ENCODE results near the gene P2RX4.
"Not testable (repeated sequence)": the region's sequence is repeated elsewhere in the genome, so short reads cannot be mapped to it uniquely, and the experiment has no call there.

Gene P2RX4

DNA sequence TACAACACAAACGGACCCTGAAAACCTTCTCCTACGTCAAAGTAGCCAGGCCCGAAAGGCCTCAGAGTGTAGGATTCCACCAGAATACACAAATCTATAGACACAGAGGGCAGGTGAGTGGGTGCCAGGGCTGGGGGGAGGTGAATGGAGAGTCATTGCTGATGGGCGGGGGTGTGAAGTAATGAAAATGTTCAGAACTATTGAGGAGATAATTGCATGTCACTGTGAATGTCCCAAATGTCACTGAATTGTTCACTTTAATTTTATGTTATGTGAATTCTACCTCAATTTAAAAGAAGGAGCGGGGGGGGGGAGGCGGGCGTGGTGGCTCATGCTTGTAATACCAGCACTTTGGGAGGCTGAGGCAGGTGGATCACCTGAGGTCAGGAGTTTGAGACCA lies 36.0 kb downstream of the P2RX4 start:
- DNase-seq = no peak

GRCh38 chr12:121246893-121247557 lies 37.1 kb downstream of the P2RX4 start:
- DNase-seq = no peak

- DNase-seq = no peak
Measured at GRCh38 chr12:121248622-121249021, 38.7 kb downstream of the P2RX4 start.

GRCh38 chr12:121250359-121250758 lies 40.4 kb downstream of the P2RX4 start:
- no peak for DNase-seq

- DNase-seq = no peak
Measured at GRCh38 chr12:121251838-121252237, 41.9 kb downstream of the P2RX4 start.

- no peak for DNase-seq
Measured at GRCh38 chr12:121252712-121253345, 42.9 kb downstream of the P2RX4 start.

DNA sequence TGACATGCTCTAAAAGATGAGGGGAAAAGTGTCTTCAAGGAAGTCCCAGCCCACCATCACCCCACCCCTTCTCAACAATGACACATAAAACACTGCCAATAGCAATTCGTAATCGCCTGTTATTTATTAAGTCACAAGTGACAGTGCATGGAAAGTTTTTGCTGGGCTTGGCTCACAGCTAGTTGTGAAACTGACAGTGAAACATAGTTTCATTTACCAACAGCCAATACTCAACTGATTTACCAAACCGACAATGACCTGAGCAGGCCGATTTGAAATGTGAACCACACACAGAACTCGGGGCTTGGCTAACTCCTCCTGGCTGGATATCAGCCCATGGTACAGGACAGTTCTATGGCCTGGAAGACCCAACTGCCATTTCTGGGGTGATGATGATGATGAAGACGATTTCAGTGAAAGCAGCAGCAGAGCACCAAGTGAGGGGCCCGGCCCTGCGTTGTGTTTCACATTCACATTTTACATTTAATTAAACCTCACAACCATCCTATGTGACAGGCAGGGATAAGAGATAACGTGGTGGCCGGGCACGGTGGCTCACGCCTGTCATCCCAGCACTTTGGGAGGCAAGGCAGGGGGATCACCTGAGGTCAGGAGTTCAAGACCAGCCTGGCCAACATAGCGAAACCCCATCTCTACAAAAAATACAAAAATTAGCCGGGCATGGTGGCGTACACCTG lies 43.9 kb downstream of the P2RX4 start:
- no peak for DNase-seq

GRCh38 chr12:121255433-121255832 lies 45.5 kb downstream of the P2RX4 start:
- no peak for DNase-seq

GRCh38 chr12:121257704-121258449 lies 47.9 kb downstream of the P2RX4 start:
- not testable (repeated sequence) for DNase-seq

DNA sequence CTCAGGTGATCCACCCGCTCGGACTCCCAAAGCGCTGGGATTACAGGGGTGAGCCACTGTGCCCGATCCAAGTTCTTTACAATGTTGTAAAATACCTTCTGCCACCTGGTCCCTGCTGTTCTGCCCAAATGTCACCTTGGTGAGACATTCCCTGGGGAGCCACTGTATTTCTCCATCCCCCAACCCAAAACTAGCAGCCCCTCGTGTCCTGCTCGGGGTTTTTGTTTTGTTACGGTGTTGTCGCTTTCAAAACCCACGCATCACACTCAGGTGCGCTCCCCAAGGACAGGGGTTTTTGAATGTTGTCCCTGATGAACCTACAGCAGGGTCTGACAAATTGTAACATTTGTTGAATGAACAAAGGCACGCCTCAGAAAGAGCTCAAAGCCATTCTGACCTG lies 49.1 kb downstream of the P2RX4 start:
- no peak for DNase-seq

DNA sequence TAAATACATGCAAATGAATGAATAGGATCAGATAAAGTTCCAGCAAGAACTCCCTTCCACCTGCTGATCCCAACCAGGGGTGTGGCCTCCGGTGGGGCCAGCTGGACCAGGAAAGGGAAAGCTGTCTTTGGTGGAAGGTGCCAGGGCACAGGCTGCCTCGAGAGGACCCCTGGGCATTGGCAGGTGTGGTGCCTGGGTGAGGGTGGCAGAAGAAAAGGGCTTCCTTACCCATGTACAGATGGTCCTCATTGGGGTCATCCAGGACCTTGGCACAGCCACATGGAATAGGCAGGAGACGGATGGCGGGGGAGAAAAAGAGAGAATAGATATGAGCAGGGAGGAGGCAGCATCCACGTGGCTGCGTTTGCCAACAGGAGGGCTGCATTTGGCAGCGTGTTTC lies 50.2 kb downstream of the P2RX4 start:
- DNase-seq = no peak

DNA sequence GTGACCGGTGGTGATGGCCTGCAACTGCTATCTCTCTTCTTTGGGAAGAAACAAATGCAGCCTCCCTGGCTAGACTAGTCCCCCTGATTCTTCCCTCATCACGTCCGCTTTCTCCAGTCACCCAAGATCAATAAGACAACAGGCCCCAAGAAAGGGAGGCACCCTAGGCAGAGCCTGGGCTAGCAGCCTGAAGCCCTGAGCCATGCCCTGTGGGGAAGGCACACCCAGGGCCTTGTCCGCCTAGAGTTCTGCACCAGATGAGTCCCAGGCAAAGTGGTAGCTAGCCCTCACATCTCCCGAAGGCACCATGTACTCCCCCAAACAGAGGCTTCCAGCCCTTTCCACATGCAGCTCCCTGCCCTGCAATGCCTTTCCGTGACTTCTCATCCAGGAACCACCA lies 51.5 kb downstream of the P2RX4 start:
- DNase-seq = no peak

GRCh38 chr12:121263206-121263935 lies 53.4 kb downstream of the P2RX4 start:
- DNase-seq = no peak

DNA sequence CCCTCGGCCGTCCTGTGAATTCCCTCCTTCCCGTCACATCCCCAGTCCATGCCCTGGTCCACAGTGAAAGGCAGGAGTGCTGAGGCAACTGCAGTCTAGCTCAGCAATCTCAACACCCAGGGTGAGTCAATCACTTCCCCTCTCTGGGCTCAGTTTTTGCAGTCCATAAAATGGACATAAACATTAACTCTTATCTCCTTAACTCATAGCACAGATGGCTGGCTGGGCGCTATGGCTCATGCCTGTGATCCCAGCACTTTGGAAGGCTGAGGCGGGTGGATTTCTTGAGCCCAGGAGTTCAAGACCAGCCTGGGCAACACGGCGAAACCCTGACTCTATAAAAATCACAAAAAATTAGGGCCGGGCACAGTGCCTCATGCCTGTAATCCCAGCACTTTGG lies 54.2 kb downstream of the P2RX4 start:
- no peak for DNase-seq

DNA sequence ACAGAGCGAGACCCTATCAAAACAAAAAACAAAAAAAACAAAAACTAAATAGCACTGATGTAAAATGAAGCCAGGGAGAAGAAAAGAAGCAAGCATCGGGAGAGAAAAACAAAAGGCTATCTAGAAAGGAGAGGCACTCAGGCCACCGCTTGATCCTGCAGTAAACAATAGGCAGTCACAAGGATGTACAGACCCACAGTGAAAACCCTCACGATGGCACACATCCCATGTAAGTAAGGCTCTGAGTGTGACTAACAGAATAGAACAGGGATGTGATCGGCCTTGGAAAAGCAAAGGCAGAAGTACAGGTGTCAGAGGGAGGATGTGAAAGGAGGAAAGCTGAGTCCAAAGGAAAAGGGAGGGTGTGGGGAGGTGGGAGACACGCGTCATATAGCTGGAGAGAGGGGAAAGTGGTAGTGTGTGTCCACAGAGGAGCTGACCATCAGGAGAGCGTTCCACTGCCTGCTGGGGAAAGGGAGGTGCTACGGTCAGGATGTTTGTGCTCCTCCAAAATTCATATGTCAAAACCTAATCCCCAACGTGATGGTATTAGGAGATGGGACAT lies 55.1 kb downstream of the P2RX4 start:
- DNase-seq = no peak

- no peak for DNase-seq
Measured at GRCh38 chr12:121267822-121268221, 57.9 kb downstream of the P2RX4 start.

GRCh38 chr12:121273364-121273896 lies 63.5 kb downstream of the P2RX4 start:
- DNase-seq = no peak

DNA sequence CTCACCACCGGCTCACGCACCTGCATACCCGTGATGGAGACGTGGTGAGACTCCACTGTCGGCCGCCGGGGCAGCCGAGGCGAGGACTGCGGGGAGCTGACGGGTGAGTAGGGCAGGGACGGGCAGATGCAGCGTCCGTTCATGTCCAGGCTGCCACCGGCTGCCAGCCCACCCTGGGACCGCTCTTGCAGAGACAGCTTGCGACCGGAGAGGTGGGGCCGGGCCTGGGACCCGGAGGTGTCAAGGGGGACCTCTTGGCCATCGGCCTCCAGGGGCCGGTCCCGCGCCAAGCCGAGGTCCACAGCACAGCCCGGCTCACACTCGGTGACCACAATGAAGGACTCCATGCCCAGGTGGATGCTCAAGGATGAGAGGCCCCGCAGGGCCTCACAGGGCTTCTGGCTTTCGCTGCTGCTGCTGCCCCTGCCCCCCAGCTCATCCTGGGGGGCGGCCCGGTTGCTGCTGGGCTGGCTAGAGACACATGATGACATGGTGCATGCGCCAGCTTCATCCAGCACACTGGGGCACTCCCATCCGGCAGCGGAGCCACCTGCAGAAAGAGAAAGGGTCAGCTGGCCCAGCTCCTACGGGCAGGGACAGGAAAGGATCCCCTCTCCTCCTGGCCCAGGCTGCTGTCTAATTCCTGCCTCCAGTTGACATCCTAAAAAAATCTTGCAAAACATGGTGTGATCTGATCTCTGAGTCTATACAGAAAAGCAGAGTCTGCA lies 64.3 kb downstream of the P2RX4 start:
- no peak for DNase-seq

- no peak for DNase-seq
Measured at GRCh38 chr12:121277374-121277759, 67.4 kb downstream of the P2RX4 start.

DNA sequence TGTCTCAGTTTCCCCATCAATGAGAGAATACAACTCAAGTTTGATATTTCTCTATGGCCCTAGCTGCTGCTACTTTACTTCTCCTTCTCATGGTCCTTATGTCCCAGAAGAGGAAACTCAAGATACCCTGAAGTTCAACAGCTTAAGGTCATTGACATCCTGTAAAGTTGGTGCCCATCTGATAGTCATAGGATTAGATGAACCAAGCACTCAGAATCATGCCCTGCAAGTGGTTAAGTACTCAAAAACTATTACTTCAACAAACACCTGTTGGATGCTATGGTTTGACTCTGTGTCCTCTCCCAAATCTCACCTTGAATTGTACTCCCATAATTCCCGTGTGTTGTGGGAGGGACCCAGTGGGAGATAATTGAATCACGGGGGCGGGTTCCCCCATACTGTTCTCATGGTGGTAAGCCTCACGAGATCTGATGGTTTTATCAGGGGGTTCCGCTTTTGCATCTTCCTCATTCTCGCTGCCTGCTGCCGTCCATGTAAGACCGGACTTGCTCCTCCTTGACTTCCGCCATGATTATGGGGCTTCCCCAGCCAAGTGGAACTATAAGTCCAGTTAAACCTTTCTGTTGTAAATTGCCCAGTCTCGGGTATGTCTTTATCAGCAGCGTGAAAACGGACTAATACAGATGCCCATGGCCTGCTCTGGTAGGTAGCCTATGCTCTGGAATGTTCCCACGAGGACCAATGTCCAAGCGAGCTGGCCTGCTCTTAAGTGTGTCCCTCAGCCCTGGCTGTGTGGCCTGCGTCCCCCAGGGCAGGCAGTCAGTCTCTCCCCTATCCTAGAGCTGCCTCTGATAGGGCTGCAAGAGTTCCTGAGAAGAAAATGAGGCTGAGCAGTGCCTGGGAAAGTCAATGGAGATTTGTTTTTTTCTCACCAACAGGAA lies 68.5 kb downstream of the P2RX4 start:
- no peak for DNase-seq

- DNase-seq = no peak
Measured at GRCh38 chr12:121279071-121279375, 69.1 kb downstream of the P2RX4 start.
